ENCODE measurements around the gene DENND1A. TPM values are rescaled to one million over a fixed set of nuclear protein-coding genes. Genes with fewer than 3 reads are reported as not detected.

The DENND1A gene
- total RNA-seq, 1 donor from 2014 or later, result 25.2 TPM

DNA sequence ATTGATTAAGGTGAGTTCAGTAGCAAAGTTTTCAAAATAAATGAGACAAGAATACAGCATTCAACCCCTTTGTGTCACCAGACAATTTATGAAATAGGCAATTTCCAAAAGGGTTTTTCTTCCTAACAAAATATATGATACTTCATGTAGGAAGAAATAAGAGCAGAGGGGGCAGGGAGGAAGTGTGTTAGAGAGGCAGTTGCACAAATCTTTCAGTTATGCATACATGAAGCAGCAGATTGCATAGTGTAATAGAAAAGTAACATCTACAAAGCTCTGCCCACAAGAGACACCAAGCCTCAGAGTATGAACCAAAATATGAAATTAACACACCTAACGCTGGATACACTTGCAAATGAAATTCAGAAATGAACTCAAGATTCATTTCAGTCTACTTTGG is 157.0 kb downstream of the DENND1A start:
- DNase-seq (no peak), ATAC-seq (ENCODE audit: low read depth) (no peak)
- Mint-ChIP-seq H3K4me1 (peaks cover 29% of the 10 kb centered on the region), H3K9me3 (no peaks in the 10 kb centered on the region), H3K4me3 (no peak overlapping the region), H3K36me3 (ENCODE audit: low read depth) (no peaks in the 10 kb centered on the region), H3K27me3 (no peaks in the 10 kb centered on the region), H3K27ac (no peak overlapping the region)
- POLR2A ChIA-PET, result no interaction called here
- intact Hi-C loops (cut with micrococcal nuclease), result no loop called here
- CTCF ChIA-PET, result no interaction called here
- no peak for TF ChIP-seq CTCF (IDR thresholded peaks at IDR 0.05)

- H3K4me1 Mint-ChIP-seq, result peaks cover 29% of the 10 kb centered on the region
- no peak for TF ChIP-seq CTCF (IDR thresholded peaks at IDR 0.05)
- no peak overlapping the region for H3K4me3 Mint-ChIP-seq
- DNase-seq (no peak), ATAC-seq (ENCODE audit: low read depth) (no peak)
- ChIA-PET CTCF (no interaction called here), POLR2A (no interaction called here)
- no peaks in the 10 kb centered on the region for H3K9me3 Mint-ChIP-seq
- no peak overlapping the region for H3K27ac Mint-ChIP-seq
- H3K27me3 Mint-ChIP-seq, result no peaks in the 10 kb centered on the region
- intact Hi-C loops (cut with micrococcal nuclease), result no loop called here
- H3K36me3 Mint-ChIP-seq (ENCODE audit: low read depth), result no peaks in the 10 kb centered on the region
Measured at GRCh38 chr9:123772374-123772773, 157.6 kb downstream of the DENND1A start.

DNA sequence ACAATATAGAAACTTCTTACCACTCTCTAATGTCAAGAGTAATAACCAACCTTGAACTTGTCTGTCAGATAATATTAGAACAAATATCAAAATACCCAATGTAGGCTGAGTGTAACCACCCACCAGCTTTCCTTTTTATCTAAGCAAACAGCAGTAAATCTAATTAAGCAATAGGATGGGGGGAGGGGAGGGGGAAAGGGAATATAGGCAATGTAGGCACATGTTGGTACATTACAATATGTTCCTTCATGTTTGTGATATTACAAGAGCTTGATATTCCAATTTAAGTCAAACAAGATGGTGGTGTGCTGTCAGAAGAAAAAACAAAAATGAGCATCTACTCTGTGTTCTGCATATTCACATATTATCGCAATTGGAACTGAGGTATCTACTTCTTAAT is 158.2 kb downstream of the DENND1A start:
- TF ChIP-seq CTCF (IDR thresholded peaks at IDR 0.05), result no peak
- Mint-ChIP-seq H3K36me3 (ENCODE audit: low read depth) (no peaks in the 10 kb centered on the region), H3K27me3 (no peaks in the 10 kb centered on the region), H3K9me3 (no peaks in the 10 kb centered on the region), H3K27ac (no peak overlapping the region), H3K4me3 (no peak overlapping the region), H3K4me1 (peaks cover 29% of the 10 kb centered on the region)
- intact Hi-C loops (cut with micrococcal nuclease), result no loop called here
- CTCF ChIA-PET, result no interaction called here
- DNase-seq (no peak), ATAC-seq (ENCODE audit: low read depth) (no peak)
- POLR2A ChIA-PET, result no interaction called here

GRCh38 chr9:123769719-123770118 is 160.2 kb downstream of the DENND1A start:
- ATAC-seq (ENCODE audit: low read depth) (no peak), DNase-seq (no peak)
- ChIA-PET CTCF (no interaction called here), POLR2A (interaction anchor here (0.5 kb wide), 1 partner anchor 119 kb away, joined by 8 read pairs; no protein-coding TSS in a partner anchor)
- H3K4me1 Mint-ChIP-seq, result peaks cover 21% of the 10 kb centered on the region
- H3K9me3 Mint-ChIP-seq, result no peaks in the 10 kb centered on the region
- H3K4me3 Mint-ChIP-seq, result no peak overlapping the region
- H3K27me3 Mint-ChIP-seq, result no peaks in the 10 kb centered on the region
- TF ChIP-seq CTCF (IDR thresholded peaks at IDR 0.05), result no peak
- intact Hi-C loops (cut with micrococcal nuclease), result no loop called here
- no peaks in the 10 kb centered on the region for H3K36me3 Mint-ChIP-seq (ENCODE audit: low read depth)
- H3K27ac Mint-ChIP-seq, result no peak overlapping the region

GRCh38 chr9:123763910-123764588 is 165.9 kb downstream of the DENND1A start:
- Mint-ChIP-seq H3K9me3 (no peaks in the 10 kb centered on the region), H3K36me3 (ENCODE audit: low read depth) (peaks cover 1% of the 10 kb centered on the region), H3K4me1 (no peaks in the 10 kb centered on the region), H3K27me3 (no peaks in the 10 kb centered on the region), H3K4me3 (no peak overlapping the region), H3K27ac (no peak overlapping the region)
- TF ChIP-seq CTCF (IDR thresholded peaks at IDR 0.05), result no peak
- intact Hi-C loops (cut with micrococcal nuclease), result no loop called here
- CTCF ChIA-PET, result no interaction called here
- POLR2A ChIA-PET, result no interaction called here
- ATAC-seq (ENCODE audit: low read depth), result no peak
- DNase-seq, result no peak

Data from activated B cell treated with CpG ODN at 0.5 μM for 24 hours (primary cell).